Right cardiac atrium (tissue), 5 donors: ENCODE data around the gene NEIL3. TPM values are rescaled to one million over a fixed set of nuclear protein-coding genes. Genes with fewer than 3 reads are reported as not detected.

Source experiments
- ATAC-seq, 2 donors: fragments of 200-7000 bp; cut with Tn5 transposase; one replicate each; pipeline versions ENCODE4 v1.8.0 to v1.9.1; 2020; ENCODE audit warnings: moderate library complexity in 2 of 2, mild to moderate bottlenecking in 1 of 2
- DNase-seq, 3 donors: peaks; one replicate each; pipeline ENCODE4 v3.0.0-alpha.2; 2020
- H3K27ac ChIP-seq: one replicate; pipeline ENCODE4 v1.5.1; 2013; ENCODE audit warnings: mild to moderate bottlenecking, low read length, control low read depth, moderate library complexity
- H3K27me3 ChIP-seq: one replicate; pipeline ENCODE4 v1.6.1; 2013; ENCODE audit not compliant: control insufficient read depth, insufficient read depth
- H3K4me1 ChIP-seq: one replicate; pipeline ENCODE4 v1.6.1; 2013; ENCODE audit warnings: low read length; ENCODE audit not compliant: control insufficient read depth, insufficient read depth
- H3K4me3 ChIP-seq: one replicate; pipeline ENCODE4 v1.5.1; 2013; ENCODE audit warnings: low read length, control low read depth
- H3K9me3 ChIP-seq: one replicate; pipeline ENCODE4 v1.6.1; 2013; ENCODE audit warnings: low read length; ENCODE audit not compliant: control insufficient read depth
- WGBS: extraction: QIAGEN DNeasy Blood & Tissue Kit; methylation state at CpG from one replicate; pipeline ENCODE4 v1.1.7; 2013; 5-methylcytosine and 5-hydroxymethylcytosine counted together
- intact Hi-C, 4 donors: fragments of 100-400 bp; cut with DNase I; formaldehyde crosslinking; loops; one replicate each; pipeline versions ENCODE4 v1.11.0 to v1.14.0; 2022 to 2023
- polyA plus RNA-seq: library from polyadenylated mRNA; stranded (reverse); fragments of 200-250 nt; gene quantifications from one replicate; pipeline ENCODE4 v1.2.3, GENCODE V29; 2013
- total RNA-seq, 4 donors: library from RNA; stranded (reverse); fragmentation: NEBNext Ultra II Directional; extraction: Animal tissue kit (Norgen Biotek cat#: 25700); gene quantifications; one replicate each; pipeline ENCODE4 v1.2.1, GENCODE V29; 2021
- donor health status: healthy with polysubstance abuse.
- donor health status: DM: no; HTN: yes; CAD: no.
- donor health status: DM: no; HTN: no; CAD: no.
- donor health status: DM: no; HTN: yes; CAD: no; lungs with severe emphysema.
- donor health status: DM: yes; HTN: yes; CAD: no.

The NEIL3 gene
- total and polyA plus RNA-seq, 5 donors: 0.14 to 0.38 (median 0.27) TPM; not detected in 1

DNA sequence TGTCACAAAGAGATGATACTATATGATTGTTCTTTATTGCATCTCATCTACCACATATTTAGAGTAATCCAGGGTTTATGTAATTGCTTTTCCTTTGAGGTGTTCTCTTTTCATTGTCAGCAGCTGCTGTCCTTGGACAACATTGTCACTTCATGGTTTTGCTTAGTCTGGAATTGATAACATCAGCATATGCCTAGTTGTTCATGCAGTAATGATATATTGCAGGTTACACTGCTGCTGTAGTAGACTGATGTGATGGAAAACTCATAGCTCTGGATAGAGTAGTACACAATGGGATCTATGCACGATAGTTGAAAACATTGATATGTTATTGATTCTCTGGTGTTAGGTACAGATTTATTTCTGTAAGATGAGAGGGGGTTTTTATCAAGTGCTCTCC lies 13.7 kb downstream of the NEIL3 start:
- ATAC-seq (no peak), DNase-seq (no peak)
- Histone ChIP-seq H3K9me3 (no peaks in the 10 kb centered on the region), H3K4me1 (no peaks in the 10 kb centered on the region), H3K27me3 (no peaks in the 10 kb centered on the region), H3K27ac (no peak overlapping the region), H3K4me3 (no peak overlapping the region)
- intact Hi-C loops: no loop called here
- WGBS: 61% methylated on average over 1 of the region's 1 CpG

DNA sequence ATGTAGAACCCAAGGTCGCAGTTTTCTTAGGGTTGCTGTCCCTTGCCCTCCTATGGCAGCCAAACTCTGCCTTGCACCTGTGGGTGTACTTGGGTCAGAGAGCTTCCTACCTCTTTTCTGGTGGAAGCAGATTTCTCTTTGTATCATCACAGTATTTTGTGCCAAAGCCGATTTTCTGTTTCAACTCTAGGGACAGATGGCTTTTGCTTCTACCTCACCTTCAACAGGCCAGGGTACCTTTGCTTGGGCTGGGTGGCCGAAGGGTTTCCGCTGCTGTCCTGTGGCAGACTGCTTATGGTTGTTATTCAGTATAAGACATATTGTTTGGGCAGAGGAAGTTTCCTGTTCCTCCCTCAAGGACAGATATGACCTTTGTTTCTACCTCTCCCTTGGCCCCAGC lies 22.4 kb downstream of the NEIL3 start:
- ATAC-seq: no peak

DNA sequence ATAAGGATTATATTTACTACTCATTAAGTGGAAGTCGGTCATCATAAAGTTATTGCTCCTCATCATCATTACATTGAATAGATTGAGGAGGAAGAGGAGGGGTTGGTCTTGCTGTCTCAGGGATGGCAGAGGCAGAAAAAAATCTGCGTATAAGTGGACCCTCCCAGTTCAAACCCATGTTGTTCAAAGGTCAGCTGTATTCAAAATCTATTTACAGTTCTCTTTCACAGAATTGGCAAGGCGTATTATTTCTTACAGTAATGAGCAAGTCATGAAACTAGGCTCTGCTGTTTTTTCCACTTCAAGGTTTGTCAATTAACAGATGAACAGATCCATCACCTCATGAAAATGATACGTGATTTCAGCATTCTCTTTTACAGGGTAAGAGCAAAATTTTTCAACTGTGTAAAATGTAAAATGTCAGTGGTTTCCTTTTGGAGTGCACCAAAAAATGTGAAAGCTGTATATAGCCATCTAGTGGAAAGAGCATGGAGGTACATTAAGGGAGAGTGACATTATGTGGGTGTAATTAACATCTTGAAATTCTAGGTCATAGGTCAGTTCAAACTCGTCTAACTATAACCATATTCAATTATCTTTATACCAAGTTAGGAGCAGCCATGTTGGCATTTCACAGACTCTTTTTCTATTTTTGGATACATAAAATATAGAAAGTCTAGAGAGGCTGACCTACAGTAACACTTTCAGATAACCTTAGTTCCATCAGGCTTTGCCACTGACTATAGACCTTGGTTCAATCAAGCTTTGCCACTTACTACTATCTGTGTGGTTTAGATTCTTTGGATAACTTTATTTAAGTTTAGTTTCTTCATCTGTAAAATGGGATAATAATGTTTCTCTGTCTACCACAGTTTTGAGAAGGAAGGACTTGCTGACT lies 30.1 kb downstream of the NEIL3 start:
- peak in 1 of 2 donors; percentile 69 for ATAC-seq
- 47% methylated on average over 5 of the region's 5 CpGs for WGBS
- H3K4me1 ChIP-seq: no peaks in the 10 kb centered on the region
- intact Hi-C loops: loop anchor here (5.0 to 10.0 kb wide), 2 partner anchors 85 to 87 kb away; no protein-coding TSS in a partner anchor
- no peak overlapping the region for H3K27ac ChIP-seq
- no peak for DNase-seq
- no peaks in the 10 kb centered on the region for H3K27me3 ChIP-seq
- H3K9me3 ChIP-seq: no peaks in the 10 kb centered on the region
- no peak overlapping the region for H3K4me3 ChIP-seq

More for the DNA sequence above, 22.4 kb downstream of the NEIL3 start:
- Histone ChIP-seq H3K4me3 (no peak overlapping the region), H3K27ac (no peak overlapping the region), H3K9me3 (peaks cover 3% of the 10 kb centered on the region), H3K27me3 (no peaks in the 10 kb centered on the region), H3K4me1 (no peaks in the 10 kb centered on the region)
- WGBS: 85% methylated on average over 4 of the region's 4 CpGs
- no peak for DNase-seq
- intact Hi-C loops: loop anchor here in 1 of 4 donors (10.0 kb wide), 1 partner anchor 77 kb away; no protein-coding TSS in a partner anchor

DNA sequence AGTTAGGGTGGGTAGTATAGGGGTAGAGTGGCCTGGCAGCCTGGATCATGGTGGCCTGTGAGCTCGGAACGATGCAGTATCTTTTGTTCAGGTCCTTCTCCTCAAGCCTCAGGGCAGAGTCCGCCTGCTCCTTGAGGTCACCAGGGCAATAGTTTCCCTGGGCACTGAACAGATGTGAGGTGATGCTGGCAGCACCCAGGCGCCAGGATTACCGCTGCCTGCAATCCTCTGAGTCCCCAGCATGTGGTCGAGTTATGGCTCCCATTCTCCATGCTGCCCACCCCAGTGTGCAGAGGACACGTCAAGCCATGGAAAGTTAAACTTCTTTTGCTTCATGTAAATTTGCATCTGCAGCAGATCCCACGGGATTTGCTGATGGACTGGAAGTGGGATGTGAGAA lies 38.7 kb downstream of the NEIL3 start:
- H3K4me1 ChIP-seq: no peaks in the 10 kb centered on the region
- H3K4me3 ChIP-seq: no peak overlapping the region
- H3K9me3 ChIP-seq: no peaks in the 10 kb centered on the region
- H3K27ac ChIP-seq: no peak overlapping the region
- intact Hi-C loops: loop anchor here in 1 of 4 donors (10.0 kb wide), 1 partner anchor 94 kb away; no protein-coding TSS in a partner anchor
- 96% methylated on average over 8 of the region's 8 CpGs for WGBS
- ATAC-seq: no peak
- no peak for DNase-seq
- no peaks in the 10 kb centered on the region for H3K27me3 ChIP-seq

DNA sequence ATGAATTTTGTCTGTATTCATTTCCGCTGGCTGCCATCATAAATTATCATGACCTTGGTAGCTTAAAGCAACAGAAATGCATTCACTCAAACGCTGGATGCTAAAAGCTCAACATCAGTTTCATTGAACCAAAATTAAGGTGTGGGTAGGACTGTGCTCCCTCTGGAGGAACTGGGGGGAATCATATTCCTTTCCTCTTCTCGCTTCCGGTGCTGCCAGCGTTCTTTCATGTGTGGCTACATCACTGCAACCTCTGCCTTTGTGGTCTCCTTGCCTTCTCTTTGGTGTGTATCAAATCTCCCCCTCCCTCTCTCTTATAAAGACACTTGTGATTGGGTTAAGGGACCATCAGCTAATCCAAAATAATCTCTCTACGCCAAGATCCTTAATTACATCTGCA lies 39.5 kb downstream of the NEIL3 start:
- Histone ChIP-seq H3K9me3 (no peaks in the 10 kb centered on the region), H3K4me1 (no peaks in the 10 kb centered on the region), H3K27ac (no peak overlapping the region), H3K4me3 (no peak overlapping the region), H3K27me3 (no peaks in the 10 kb centered on the region)
- DNase-seq: no peak
- intact Hi-C loops: loop anchor here in 1 of 4 donors (10.0 kb wide), 1 partner anchor 94 kb away; no protein-coding TSS in a partner anchor
- ATAC-seq: no peak
- WGBS: 95% methylated on average over 6 of the region's 6 CpGs

DNA sequence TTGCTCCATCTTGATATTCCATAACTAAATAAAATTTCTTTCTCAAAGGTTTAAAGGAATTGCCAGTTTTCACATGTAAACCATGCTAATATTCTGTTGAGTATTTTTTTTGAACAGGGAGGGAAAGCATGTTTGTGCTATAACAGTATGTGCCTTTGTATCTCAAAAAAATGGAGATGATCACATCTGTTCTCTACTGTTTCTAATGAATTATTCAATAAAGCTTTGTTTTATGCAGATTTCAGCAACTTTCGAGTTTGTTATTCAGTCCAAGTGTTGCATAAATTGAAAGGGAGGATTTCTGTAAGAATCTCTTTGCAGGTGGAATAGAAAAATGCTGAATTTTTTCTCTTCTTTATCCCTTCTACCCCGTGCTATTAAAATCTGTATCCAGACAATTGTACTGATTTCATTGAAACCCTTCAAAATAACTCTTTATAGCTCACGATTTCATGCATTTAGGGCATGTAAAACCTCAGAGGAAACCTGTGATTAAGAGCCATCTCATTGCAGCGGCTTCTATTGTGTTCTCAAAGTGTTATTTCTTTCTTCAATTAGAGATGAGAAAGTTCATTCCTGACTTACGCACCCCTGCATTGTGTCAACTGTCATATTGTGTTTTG lies 42.1 kb downstream of the NEIL3 start:
- no peak for ATAC-seq
- Histone ChIP-seq H3K27me3 (no peaks in the 10 kb centered on the region), H3K4me1 (no peaks in the 10 kb centered on the region), H3K9me3 (no peaks in the 10 kb centered on the region), H3K4me3 (no peak overlapping the region), H3K27ac (no peak overlapping the region)
- DNase-seq: no peak
- intact Hi-C loops: no loop called here
- 90% methylated on average over 5 of the region's 5 CpGs for WGBS

DNA sequence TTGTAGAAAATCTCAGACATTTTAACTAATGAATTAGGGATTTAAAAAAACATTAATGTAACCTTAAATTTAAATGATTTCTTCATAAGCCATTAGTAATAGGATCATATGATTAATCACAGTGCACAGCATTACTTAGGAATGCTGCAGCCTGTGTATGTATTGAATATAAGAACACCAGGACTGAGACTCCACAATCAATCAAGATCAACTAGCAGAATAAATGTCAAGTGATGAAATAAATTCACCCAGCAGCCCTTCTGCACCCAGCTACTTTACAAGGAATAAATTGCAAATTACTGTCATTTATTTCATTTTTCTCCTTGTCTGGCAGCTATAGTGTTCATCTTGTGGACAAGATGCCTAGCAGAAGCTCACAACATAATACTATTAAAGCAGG lies 46.5 kb downstream of the NEIL3 start:
- intact Hi-C loops: no loop called here
- no peak overlapping the region for H3K27ac ChIP-seq
- ATAC-seq: no peak

DNA sequence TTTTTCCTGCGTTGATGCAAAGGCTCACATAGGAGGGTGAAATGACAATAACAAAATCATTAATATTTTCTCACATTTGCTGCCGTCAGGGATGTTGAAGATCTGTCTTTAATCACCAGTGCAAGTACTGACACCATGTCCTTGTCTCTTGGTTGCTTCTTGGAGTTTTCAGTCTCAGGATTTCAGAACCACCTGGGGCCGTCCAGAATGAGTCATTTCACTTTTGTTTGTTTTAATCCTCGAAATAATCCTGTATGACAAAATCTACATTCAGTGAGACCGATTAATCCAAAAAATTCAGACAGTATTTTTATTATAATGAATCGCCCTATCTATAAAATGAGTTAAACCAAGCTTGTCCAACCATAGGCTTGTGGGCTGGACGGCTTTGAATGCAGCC lies 47.2 kb downstream of the NEIL3 start:
- H3K27me3 ChIP-seq: no peaks in the 10 kb centered on the region
- no peak overlapping the region for H3K4me3 ChIP-seq
- intact Hi-C loops: no loop called here
- H3K9me3 ChIP-seq: no peaks in the 10 kb centered on the region
- no peak overlapping the region for H3K27ac ChIP-seq
- no peaks in the 10 kb centered on the region for H3K4me1 ChIP-seq
- 95% methylated on average over 7 of the region's 7 CpGs for WGBS
- no peak for ATAC-seq
- no peak for DNase-seq

More for the DNA sequence above, 46.5 kb downstream of the NEIL3 start:
- DNase-seq: no peak
- H3K4me3 ChIP-seq: no peak overlapping the region
- no peaks in the 10 kb centered on the region for H3K27me3 ChIP-seq
- H3K4me1 ChIP-seq: no peaks in the 10 kb centered on the region
- no peaks in the 10 kb centered on the region for H3K9me3 ChIP-seq

DNA sequence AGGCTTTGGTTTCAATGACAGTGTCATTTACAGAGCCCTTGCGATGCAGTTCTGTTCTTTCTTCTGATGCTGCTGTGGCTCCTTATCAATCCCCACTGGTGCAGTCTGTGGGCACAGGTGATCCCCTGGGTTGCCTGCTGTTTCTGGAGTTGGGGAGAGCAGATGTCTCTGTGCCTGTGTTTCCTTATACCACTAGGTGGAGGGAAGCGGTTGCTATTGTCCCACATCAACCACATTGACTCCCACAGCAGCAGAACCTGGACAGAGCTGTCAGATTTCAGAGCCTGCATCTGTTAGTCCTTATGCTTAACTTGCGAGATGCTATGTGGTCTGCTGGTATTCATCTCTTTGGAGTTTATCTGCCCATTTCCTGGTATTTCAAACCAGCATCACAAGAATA lies 57.7 kb downstream of the NEIL3 start:
- no peak for ATAC-seq

DNA sequence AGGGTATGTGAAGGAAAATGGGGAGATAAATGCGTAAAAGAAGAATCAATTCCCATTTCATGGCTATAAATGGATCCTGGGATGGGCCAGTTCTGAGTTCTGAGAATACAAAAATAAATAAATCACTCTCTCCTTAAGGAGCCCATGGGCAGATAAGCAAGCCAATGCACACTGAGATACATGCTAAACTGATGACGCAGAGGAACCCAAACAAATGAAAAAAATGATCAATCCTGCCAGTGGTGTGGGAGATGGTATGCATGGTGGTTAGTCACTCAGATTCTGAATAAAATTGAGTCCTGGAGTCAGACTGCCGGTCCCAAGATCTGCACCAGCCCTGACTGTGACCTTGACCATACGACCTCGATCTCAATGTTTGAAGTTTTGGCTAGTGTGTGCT lies 59.7 kb downstream of the NEIL3 start:
- no peaks in the 10 kb centered on the region for H3K27me3 ChIP-seq
- H3K27ac ChIP-seq: no peak overlapping the region
- H3K4me1 ChIP-seq: no peaks in the 10 kb centered on the region
- 82% methylated on average over 5 of the region's 5 CpGs for WGBS
- no peak overlapping the region for H3K4me3 ChIP-seq
- ATAC-seq (no peak), DNase-seq (no peak)
- no peaks in the 10 kb centered on the region for H3K9me3 ChIP-seq
- intact Hi-C loops: no loop called here

More for the DNA sequence above, 57.7 kb downstream of the NEIL3 start:
- intact Hi-C loops: no loop called here
- DNase-seq: no peak
- 87% methylated on average over 3 of the region's 3 CpGs for WGBS
- Histone ChIP-seq H3K9me3 (no peaks in the 10 kb centered on the region), H3K4me3 (no peak overlapping the region), H3K27me3 (no peaks in the 10 kb centered on the region), H3K4me1 (no peaks in the 10 kb centered on the region), H3K27ac (no peak overlapping the region)

DNA sequence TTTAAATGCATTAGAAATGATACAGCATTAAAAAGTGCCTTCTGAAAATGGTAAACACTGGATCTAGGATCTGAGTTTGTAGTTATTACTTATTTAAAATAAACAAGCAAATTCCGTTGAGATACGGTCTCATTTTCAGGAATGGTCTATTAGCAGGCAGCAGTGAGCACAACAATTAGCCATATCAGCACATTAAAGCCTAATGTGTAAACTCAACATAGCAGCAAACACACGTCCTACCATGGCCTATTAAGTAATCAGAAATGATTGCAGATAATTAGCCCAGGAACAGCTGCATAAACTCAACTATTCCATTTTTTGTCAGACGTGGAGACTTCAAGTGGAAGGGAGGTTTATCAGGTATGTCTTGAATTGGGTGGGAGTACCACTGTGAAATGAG lies 61.8 kb downstream of the NEIL3 start:
- no peaks in the 10 kb centered on the region for H3K27me3 ChIP-seq
- H3K4me3 ChIP-seq: no peak overlapping the region
- WGBS: 73% methylated on average over 4 of the region's 4 CpGs
- no peak overlapping the region for H3K27ac ChIP-seq
- intact Hi-C loops: no loop called here
- DNase-seq: no peak
- ATAC-seq: no peak
- no peaks in the 10 kb centered on the region for H3K4me1 ChIP-seq
- H3K9me3 ChIP-seq: no peaks in the 10 kb centered on the region
